Myocyte (in vitro differentiated cells): ENCODE measurements around the gene MLEC. TPM values are rescaled to one million over a fixed set of nuclear protein-coding genes. Genes with fewer than 3 reads are reported as not detected.
"Not testable (repeated sequence)": the region's sequence is repeated elsewhere in the genome, so short reads cannot be mapped to it uniquely, and the experiment has no call there.

Experiments
- DNase-seq: peaks from one replicate; pipeline ENCODE4 v3.0.0-alpha.2; 2012; ENCODE audit warnings: low read depth
- total RNA-seq: library from RNA; depleted of rRNA; stranded (reverse); fragments of >200 nt; gene quantifications from 2 replicates; pipeline ENCODE4 v1.2.3, GENCODE V29; 2014

The MLEC gene
- total RNA-seq, 1 donor from 2014 or later = 115 TPM

DNA sequence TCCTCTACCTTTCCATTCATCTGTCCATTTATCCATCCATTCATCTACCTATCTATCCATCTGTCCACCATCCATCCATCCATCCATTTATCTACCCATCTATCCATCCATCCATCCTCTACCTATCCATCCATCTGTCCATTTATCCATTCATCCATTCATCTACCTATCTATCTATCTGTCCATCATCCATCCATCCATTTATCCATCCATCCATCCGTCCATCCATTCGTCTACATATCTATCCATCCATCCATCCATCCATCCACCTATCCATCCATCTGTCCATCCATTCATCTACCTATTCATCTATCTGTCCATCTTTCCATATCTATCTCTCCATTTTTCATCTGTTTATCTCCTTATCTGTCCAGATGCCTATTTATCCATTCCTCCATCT is 25.5 kb upstream of the MLEC start:
- no peak for DNase-seq

DNA sequence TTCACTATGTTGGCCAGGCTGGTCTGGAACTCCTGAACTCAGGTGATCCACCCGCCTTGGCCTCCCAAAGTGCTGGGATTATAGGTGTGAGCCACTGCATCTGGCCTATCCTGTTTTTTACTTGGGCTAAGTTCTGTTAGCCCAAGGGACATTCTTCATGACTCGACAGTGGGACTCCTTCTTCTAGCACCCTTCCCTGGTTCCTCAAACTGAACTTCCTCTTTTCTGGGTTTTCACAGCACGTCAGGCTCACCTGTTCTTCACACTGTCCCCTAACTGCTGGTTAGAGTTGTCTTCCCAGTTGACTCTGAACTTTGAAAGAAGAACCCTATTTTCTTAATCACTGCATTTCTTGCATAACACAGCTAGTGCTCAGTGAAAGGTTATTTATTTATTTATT is 24.1 kb upstream of the MLEC start:
- DNase-seq = no peak

DNA sequence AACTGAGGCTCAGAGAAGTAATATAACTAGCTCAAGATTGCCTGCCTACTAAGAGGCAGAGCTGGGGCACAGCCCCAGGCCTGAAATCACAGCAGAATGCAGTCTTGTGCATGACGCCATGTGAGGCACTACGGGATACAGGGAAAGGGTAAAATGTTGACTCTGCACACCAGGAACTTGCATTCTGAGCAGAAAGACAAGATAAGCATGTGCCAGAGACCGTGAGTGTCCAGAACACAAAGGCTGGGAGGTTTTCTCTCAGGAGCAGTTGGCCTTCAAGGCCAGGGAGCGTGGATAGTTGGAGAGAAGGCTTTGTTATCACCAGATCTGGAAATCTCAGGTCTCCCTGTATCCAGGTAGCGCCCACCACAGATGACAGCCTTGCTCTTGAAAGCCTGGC is 23.2 kb upstream of the MLEC start:
- DNase-seq = no peak

DNA sequence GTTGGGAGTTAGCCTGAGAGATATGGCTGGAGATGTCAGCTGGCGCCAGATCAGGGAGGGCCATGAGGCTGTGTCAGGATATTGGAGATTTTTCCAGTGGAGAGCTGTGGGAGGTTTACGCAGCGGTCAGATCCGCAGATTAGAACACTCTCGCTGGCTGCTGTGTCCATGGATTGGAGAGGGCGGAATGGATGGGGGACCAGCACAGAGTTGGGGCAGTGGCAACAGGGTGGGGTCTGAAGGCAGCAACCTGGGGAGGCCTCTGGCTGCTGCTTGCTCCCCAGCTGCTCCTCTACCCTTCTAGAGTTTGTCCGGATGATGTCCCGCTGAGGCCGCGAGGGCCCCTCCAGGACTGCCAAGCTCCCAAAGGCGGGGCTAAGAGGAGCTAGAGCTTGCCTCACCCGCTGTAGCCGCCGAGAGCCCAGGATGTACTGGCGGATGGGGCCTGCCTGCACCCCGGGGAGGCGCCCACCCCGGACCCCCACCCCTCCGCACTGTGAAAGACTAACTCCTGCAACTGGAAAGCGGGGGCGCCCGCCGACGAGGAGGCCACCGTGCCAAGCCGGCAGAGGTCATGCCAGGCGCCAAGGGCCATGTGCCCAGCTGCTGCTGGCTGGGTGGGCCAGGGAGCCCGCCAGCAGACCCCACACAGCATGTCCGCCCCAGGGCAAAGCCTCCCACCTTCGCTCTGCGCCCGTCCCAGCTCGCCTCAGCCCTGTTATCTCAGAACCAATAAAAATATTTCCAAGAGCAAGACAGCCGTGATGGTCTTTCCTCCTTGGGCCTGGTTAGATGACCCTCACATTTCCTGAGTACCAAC is 20.2 kb upstream of the MLEC start:
- DNase-seq = no peak

DNA sequence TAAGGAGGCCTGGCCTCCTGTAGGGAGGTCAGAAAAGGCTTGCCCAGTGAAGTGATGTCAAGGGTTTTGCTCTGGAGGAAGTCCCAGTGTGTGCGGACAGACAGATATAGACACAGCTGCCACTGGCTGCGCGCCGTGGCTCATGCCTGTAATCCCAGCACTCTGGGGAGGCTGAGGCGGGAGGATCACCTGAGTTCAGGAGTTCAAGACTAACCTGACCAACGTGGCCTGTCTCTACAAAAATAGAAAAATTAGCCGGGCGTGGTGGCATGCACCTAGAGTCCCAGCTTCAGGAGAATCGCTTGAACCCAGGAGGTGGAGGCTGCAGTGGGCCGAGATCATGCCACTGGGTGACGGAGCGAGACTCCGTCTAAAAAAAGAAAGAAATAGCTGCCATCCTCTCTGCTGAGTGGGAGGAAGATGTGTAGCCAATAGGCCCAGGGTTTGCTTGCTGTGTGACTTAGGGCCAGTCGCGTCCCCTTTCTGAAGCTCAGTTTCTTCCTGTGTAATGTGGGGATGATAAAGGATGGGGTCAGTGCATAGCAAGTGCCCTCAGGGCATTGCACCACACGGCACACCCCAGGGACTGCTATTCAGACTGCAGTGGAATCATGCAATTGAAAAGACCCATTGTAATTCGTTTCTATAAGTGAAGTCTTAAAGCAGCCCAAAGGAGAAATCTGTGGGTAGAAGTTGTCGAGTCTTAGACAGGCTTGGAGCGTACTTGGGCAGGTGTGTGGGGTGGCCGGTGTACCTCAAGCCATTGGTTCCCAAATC is 18.7 kb upstream of the MLEC start:
- no peak for DNase-seq

DNA sequence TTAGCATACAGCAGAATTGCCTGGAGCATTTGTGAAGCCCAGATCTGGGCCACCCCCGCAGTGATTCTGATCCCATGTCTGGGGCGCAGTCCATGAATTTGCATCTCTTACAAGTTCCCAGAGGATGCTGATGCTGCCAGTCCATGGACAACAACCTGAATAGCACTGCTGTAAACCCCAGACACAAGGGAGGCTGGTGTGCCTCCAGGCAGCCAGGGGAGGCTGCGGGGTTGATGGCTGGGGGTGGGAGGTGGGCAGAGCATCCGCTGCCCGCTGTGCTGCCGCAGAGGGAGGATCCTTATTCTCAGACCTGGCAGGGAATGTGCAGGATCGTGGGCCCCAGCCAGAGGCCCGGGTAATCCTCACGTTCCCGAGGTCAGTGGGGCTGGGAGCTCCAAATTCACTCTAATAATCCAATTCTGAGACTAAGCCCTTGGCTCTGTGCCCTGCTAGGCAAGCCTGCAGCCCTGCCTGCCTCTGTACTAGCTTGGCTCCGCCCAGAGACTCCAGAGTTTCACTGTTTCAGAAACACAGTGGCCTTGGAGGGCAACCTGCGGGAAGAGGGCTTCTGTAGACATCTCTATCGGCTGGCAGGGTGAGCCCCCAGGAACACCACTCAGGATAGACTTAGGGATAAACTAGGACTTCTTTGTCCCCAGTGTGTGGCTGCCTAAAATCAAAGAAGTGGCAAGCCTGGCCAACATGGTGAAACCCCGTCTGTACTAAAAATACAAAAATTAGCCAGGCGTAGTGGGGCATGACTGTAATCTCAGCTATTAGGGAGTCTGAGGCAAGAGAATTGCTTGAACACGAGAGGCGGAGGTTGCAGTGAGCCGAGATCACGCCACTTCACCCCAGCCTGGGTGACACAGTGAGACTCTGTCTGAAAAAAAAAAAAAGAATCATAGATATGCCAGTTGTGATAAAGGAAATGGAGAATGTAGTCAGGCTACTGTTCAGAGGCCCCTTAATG is 17.8 kb upstream of the MLEC start:
- DNase-seq = peak; percentile 43

DNA sequence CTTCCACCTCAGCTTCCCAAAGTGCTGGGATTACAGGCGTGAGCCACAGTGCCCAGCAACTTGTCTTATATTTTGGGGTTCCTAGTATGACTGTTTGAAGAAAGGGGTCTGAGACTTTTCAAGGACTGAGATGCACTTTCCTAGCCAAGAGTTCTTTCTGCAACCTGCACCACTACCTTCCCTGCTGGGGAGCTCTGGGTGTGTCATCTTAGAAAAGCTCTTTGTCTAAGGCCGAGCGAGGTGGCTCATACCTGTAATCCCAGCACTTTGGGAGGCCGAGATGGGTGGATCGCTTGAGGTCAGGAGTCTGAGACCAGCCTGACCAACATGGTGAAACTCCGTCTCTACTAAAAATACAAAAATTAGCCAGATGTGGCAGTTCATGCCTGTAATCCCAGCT is 16.7 kb upstream of the MLEC start:
- DNase-seq = not testable (repeated sequence)

DNA sequence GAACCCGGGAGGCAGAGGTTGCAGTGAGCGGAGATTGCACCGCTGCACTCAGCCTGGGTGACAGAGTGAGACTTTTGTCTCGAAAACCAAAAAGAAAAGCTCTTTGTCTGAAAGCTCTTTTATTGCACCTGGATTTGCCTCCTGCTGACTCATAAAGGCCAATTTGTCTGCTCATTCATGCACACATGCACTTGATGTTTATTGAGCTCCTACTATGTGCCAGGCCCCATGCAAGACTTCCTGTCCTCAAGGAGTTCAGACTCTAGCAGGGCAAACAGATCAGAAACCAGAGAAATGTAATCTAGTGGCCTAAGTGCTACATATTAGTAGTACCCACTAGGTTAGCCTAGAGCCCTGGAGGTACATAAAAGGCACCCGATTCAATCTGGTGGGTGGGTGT is 16.3 kb upstream of the MLEC start:
- DNase-seq = no peak

DNA sequence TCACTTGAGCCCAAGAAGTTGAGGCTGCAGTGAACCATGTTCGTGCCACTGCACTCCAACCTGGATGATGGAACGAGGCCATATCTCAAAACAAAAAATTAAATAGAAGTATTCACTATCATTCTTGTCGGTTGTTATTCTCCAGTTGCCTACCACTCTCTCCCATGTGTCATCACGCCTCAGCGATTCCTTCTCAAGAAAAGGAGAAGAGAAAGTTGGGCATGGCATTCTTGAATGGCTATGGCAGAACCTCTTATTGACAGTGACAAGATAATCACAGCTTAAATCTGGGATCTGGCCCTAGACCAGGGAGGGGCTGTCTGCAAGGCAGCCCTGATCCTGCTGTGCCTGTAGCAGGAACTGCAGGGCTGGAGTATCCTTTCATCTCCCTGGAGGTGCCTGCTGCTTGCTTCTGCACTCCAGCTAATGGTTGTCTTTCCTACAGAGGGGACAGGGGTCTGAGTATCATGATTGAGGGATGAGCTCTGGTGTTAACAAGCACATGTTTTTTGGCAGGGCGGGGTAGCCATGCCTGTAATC is 12.8 kb upstream of the MLEC start:
- DNase-seq = no peak

DNA sequence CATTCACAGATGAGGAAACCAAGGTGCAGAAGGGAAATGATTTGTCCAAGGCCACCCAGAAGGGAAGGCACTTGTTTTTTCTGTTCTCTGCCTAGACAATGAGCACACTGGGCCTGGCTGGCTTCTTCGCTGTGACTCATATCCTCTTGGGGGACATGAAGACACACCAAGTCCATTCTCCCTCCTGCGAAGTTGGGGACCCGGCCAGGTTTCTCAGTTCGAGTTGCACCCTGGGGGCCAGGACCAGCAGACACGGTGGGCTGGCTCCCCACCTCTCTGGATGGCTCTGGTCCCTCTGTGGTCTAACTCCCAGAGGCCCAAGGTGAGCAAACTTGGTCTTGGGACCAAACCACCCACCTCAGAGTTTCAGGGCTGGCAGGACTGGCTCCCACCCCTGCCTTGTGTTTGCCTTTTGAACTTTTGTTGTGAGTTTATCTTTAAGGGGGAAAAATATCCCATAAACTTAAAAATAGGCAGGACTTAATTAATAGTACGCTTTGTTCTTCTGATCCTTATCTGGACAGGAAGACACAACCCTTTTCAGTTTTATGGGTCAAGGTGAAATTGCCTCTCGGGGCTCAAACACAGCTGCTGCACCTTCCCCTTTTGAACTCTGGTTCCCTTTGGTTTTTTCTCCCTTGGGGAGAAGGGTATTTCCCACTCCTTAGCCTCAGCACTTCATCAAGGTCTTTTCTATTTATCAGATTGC is 9.0 kb upstream of the MLEC start:
- no peak for DNase-seq

DNA sequence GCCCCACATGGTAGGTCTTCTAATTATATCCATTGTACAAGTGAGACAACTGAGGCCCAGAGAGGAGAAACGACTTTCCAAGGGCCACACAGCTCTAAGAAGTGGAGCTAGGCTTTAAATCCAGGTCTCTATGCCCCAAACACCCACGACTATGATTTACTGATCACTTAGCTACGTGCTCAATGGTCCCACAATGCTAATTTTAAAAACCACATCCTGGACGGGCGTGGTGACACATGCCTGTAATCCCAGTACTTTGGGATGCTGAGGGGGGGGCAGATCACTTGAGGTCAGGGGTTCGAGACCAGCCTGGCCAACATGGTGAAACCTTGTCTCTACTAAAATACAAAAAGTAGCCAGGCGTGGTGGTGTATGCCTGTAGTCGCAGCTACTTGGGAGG is 8.4 kb upstream of the MLEC start:
- no peak for DNase-seq

DNA sequence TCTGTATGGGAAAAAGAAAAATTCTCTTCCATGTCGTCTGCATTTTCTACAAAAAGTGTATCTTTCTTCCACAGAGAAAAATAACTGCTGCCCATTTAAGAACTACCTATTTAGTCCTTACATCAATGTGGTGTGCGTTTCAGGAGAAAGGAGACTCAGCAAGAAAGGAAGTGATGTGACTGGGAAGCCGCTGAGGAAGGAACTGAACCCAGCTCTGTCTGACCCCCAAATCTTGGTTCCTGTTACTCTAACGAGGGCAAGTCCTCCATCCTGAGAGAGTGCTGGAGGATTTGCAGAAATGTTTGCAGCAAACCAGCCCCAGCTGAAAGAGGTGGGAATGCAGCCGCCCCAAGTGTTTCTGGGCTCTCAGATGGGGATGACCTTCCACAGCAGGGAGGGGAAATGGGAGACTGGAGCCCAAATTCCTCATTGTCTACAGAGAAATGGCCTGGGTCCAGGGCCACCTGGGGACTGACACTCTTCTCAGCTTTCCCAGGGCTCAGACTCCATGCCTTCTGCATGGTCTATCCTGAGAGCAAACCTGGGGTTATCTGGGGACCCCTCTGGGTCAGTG is 6.7 kb upstream of the MLEC start:
- no peak for DNase-seq

DNA sequence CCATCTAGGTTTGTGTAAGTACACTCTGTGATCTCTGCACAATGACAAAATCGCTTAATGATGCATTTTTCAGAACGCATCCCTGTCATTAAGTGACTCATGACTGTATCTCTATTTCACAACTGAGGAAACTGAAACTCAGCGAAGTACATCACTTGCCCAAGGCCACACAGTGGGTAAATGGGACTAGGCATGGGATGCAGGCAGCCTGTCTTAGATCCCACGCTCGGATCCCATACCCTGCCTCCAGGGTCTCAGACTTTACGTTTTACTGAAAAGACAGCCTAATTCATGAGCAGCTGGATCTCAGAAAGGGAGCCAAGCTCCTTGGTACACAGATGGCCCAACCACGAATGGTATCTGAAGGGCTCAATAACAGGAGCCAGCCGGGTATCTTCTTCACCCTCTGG is 2.4 kb upstream of the MLEC start:
- DNase-seq = no peak

DNA sequence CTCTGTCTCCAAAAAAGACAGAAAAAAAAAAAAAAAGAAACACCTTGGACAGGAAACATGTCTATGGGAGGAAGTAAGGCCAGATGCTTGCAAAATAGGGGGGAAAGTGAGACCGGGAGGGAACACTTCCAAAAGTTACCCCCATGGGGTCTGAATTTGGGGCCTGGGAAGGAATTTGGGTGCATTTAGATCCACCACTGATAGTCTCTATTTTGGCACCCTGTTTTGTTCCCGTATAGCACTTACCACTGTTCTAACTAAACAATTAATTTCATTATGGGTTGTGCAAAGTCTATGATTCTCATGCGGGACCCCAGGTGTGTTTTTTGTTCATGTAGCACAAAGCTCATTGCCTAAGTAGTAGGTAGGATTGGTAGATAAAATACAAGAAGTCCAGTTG is 1.4 kb upstream of the MLEC start:
- no peak for DNase-seq

DNA sequence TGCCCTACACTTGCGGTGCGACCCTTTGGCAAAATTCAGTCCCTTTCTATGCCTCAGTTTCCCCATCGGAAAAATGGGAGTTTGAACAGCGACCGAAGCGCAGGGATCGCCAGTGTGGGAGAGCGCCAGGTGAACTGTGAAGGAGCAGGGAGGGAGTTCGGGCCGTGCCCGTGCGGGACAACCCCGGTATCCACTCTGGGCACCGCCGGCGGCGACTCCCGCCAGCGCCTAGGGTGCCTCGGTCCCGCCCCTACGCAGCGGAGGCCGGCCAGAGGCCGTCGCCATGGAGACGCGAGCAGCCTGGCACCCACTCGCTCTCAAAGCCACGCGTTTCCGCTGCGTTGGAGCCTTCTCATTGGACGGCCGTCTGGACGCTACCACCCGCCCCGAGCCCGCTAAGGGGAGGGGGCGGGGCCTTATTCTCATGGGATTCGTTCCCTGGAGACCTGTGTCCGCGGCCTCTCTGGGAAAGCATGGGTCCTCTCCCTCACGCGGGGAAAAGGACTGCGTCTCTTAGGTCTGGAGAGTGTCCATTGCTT is 729 bp upstream of the MLEC start:
- peak; percentile 98 for DNase-seq

DNA sequence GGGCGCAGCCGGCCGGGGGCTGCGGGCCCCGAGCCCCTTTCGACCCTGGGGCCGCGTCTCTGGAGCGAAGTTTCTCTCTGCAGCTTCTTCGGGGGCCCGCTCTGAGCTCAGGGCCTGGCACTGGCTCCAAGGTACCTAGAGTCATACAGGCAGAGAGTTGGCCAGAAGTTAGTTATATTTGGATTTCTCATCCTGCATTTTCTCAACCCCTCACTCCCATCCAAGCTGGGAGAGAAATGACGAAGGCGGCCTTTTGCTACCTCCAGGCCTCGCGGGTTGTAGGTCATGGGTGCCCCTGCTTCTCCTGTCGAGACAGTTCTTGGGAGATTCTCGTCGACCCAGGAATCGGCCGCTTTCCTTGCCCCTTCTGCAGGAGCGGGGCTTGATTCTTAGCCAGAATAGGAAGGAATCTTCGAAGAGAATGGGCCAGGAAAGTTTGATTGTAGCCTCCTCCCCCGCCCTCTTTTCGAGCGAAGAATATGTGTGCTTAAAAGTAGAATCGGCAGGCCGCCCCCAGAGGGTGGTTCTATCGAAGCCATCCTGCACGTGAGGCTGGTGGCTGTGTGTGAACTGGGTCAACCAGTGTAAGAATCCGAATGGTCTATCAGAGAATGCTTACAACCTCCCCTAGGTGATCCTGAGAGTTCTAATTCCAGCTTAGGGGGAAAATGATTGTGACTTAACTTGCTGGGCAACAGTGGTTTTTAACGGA is 785 bp downstream of the MLEC start:
- peak; percentile 18 for DNase-seq

DNA sequence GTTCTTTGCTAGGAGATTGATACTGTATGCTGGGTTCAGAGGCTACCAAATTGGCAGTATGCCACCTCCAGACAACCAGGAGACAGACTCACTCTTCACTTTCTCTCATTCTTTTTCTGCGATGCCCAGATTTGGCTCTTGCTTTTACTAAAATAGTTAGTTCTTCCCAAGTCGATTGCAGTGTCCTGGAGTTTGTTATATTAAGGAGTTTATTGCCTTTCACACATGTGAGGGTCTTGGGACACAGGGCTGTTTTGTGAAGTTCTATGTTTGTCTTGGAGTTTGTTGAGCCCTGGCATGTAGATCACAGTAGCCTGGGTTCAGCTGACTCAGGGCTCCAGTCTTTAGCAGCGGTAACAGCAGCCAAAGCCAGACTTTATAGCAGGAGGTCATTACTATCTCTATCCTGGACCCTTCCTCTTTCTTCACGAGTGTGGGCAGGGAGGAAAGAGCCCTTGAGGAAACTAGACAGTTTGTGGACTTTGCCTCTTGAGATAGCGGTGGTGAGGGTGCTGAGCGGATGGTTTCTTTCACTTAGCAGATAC is 1.6 kb downstream of the MLEC start:
- peak; percentile 37 for DNase-seq

DNA sequence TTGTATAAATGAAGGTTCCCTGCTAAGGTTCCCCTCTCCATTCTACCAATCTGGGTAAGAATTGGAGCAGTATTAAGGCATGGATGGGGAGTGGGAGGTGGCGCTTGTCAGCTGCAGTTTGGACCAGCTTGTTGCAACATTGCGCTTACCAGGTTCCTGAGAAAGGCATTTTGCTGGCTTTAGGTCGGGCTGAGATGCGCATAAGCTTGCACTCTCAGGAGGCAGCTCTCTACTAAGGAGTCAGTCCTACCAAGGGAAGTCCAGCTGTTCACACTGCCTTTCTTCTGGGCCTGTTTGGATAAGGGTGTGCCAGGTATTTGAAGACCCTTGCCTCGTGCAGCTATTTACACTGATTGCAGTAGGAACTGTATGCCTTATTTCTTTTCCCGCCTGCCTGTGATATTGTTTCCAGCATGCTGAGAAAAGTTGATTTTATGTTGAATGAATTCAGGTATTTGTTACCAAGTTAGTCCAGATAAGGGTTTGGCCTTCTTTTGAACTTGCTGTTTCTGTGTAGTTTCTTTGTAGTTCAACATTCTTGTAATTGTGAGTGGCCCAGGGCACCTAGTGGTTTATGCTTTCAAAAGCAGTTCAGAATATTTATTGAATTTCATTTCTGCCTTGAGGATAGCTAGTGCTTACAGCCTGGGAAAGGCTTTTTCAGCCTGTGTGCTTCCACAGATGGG is 2.6 kb downstream of the MLEC start:
- no peak for DNase-seq

DNA sequence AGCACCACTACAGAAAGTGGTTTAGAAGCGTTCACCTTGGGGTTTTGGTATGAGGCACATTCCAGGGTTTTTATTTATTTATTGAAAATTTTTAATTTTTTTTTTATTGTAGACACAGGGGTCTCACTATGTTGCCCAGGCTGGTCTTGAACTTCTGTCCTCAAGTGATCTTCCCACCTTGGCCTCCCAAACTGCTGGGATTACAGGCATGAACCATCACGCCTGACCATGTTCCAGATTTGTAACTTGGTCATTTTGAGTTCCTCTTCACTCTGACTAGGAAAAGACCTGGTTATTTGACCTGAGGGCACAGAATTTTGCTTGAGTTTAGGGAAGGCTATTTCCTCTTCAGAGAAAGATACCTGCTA is 3.1 kb downstream of the MLEC start:
- no peak for DNase-seq
